Measurements from ENCODE around the gene ABCA13.

The ABCA13 gene

GRCh38 chr7:48380921-48381320 is 209.7 kb downstream of the ABCA13 start:
- DNase-seq: no peak

- no peak for DNase-seq
These were observed 210.3 kb downstream of the ABCA13 start for GRCh38 chr7:48381571-48381970.

GRCh38 chr7:48384180-48384752 is 213.0 kb downstream of the ABCA13 start:
- DNase-seq: no peak

- DNase-seq: no peak
These were observed 216.7 kb downstream of the ABCA13 start for GRCh38 chr7:48387932-48388331.

- DNase-seq: no peak
These were observed 217.7 kb downstream of the ABCA13 start for GRCh38 chr7:48388911-48389310.

- DNase-seq: no peak
These were observed 218.7 kb downstream of the ABCA13 start for GRCh38 chr7:48389977-48390376.

GRCh38 chr7:48390388-48391327 is 219.4 kb downstream of the ABCA13 start:
- DNase-seq: no peak

GRCh38 chr7:48398191-48398590 is 226.9 kb downstream of the ABCA13 start:
- no peak for DNase-seq

GRCh38 chr7:48402721-48403120 is 231.5 kb downstream of the ABCA13 start:
- DNase-seq: no peak

- DNase-seq: no peak
These were observed 237.5 kb downstream of the ABCA13 start for GRCh38 chr7:48408731-48409130.

GRCh38 chr7:48411619-48412018 is 240.4 kb downstream of the ABCA13 start:
- no peak for DNase-seq

GRCh38 chr7:48414011-48414732 is 242.9 kb downstream of the ABCA13 start:
- no peak for DNase-seq

- DNase-seq: no peak
These were observed 245.2 kb downstream of the ABCA13 start for GRCh38 chr7:48416327-48416908.

- DNase-seq: no peak
These were observed 248.1 kb downstream of the ABCA13 start for GRCh38 chr7:48419401-48419800.

- no peak for DNase-seq
These were observed 248.9 kb downstream of the ABCA13 start for GRCh38 chr7:48420206-48420605.

GRCh38 chr7:48421357-48421756 is 250.1 kb downstream of the ABCA13 start:
- no peak for DNase-seq

GRCh38 chr7:48424731-48425130 is 253.5 kb downstream of the ABCA13 start:
- no peak for DNase-seq

GRCh38 chr7:48426331-48426965 is 255.2 kb downstream of the ABCA13 start:
- DNase-seq: no peak

GRCh38 chr7:48426966-48427555 is 255.8 kb downstream of the ABCA13 start:
- no peak for DNase-seq

- no peak for DNase-seq
These were observed 256.4 kb downstream of the ABCA13 start for GRCh38 chr7:48427671-48428070.

GRCh38 chr7:48428091-48428684 is 256.9 kb downstream of the ABCA13 start:
- DNase-seq: no peak

GRCh38 chr7:48429117-48429516 is 257.9 kb downstream of the ABCA13 start:
- DNase-seq: no peak

Measured in GOT3 (cell line).